Testis (tissue), 2 donors: ENCODE results near the gene OR5J2.

Source experiments
- CTCF ChIP-seq, 3 experiments: fragments of 450-650 bp in 2 of 3; fragments of 200-600 bp in 1 of 3; sonication (generic) in 1 of 3; IDR thresholded peaks; one replicate each; pipeline ENCODE4 v1.5.1; 2016 to 2019; ENCODE audit warnings: antibody characterized with exemption in 3 of 3, mild to moderate bottlenecking in 2 of 3, moderate library complexity in 1 of 3
- POLR2A ChIP-seq: fragments of 450-650 bp; IDR thresholded peaks from one replicate; pipeline ENCODE4 v1.6.1; 2017; ENCODE audit warnings: antibody characterized with exemption, mild to moderate bottlenecking, moderate library complexity

- TF ChIP-seq CTCF (IDR thresholded peaks at IDR 0.05) (no peak), POLR2A (no peak)
Measured at GRCh38 chr11:56152333-56152732, 24.1 kb upstream of the OR5J2 start.
